Uterus (tissue), 2 donors: ENCODE results near the gene SLC8B1.

ENCODE experiments used
- CTCF ChIP-seq, 4 experiments: fragments of 200-600 bp in 2 of 4; fragments of 450-650 bp in 2 of 4; sonication (generic) in 2 of 4; IDR thresholded peaks; one replicate each; pipeline ENCODE4 v1.5.1; 2016 to 2019; ENCODE audit warnings: antibody characterized with exemption in 4 of 4, mild to moderate bottlenecking in 2 of 4, moderate library complexity in 1 of 4
- POLR2A ChIP-seq, 2 donors: fragments of 450-650 bp; IDR thresholded peaks; one replicate each; pipeline ENCODE4 v1.6.1; 2016; ENCODE audit warnings: antibody characterized with exemption in 2 of 2, mild to moderate bottlenecking in 1 of 2, moderate library complexity in 1 of 2

- TF ChIP-seq CTCF (IDR thresholded peaks at IDR 0.05): no peak
- TF ChIP-seq POLR2A (IDR thresholded peaks at IDR 0.05): no peak
Observed at GRCh38 chr12:113330505-113330904, 4.4 kb downstream of the SLC8B1 start.
